ENCODE measurements around the gene ZNF423. TPM values are rescaled to one million over a fixed set of nuclear protein-coding genes. Genes with fewer than 3 reads are reported as not detected.

The ZNF423 gene
- total RNA-seq, 3 donors from 2014 or later (not counting 1 experiment from before 2014, with no cell fraction given): not detected

DNA sequence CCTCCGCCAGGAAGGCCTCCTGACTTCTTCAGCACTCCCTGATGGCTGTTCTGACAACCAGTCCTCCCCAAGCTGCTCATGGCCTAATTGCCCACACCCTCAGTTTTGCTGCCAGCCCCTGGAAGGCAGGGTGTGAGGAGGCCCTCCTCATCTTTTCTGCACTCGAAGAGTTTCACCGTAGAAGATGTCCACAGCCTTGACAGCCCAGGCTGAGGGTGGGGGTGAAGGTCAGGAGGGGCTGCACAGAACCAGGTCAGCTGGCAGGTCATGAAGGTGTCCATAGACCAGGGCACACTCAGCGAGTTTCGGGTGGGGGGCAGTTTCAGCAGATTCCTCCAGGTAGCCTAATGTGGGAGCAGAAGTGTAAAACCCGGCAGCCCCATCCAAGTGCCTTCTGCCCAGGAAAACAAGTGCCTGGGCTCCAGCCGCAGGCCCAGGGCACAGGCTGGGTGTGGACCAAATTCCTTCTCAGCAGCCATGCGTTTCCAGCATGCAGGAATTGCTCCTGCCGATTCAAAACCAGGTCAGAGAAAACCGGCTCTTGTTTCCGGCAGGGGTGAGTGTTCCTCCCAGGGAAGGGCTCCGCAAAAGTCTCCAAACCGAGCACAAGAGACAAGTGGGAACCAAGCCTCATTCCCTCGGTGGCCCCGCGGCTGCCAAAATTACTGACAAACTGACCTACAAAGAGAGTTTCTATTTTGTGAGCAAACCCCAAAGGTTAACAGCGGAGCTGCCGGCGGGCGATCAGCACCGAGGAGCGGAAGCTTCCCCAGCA is 253.5 kb downstream of the ZNF423 start:
- H3K27ac Mint-ChIP-seq: no peak overlapping the region
- WGBS (ENCODE audit: insufficient coverage): 95% methylated on average over 22 of the region's 22 CpGs
- H3K9me3 Mint-ChIP-seq: no peaks in the 10 kb centered on the region
- H3K27me3 ChIP-seq (ENCODE audit: control insufficient read depth, insufficient read depth, low read length): no peaks in the 10 kb centered on the region
- H3K4me3 Mint-ChIP-seq: no peak overlapping the region
- DNase-seq (no peak), ATAC-seq (no peak)
- no peak overlapping the region for H3K4me3 ChIP-seq (ENCODE audit: low read length)
- H3K4me1 Mint-ChIP-seq: no peaks in the 10 kb centered on the region
- no peaks in the 10 kb centered on the region for H3K4me1 ChIP-seq (ENCODE audit: control insufficient read depth, insufficient read depth, low read length)
- intact Hi-C loops (cut with micrococcal nuclease): no loop called here
- no peak overlapping the region for H3K27ac ChIP-seq (ENCODE audit: low read length)
- H3K36me3 Mint-ChIP-seq: no peaks in the 10 kb centered on the region
- H3K36me3 ChIP-seq (ENCODE audit: control insufficient read depth, insufficient read depth, low read length): no peaks in the 10 kb centered on the region
- H3K27me3 Mint-ChIP-seq (ENCODE audit: low read depth in 2 of 2): peaks cover 6 to 8% of the 10 kb centered on the region in 2 donors
- H3K9me3 ChIP-seq (ENCODE audit: control insufficient read depth, insufficient read depth, low read length): no peaks in the 10 kb centered on the region
- TF ChIP-seq, protein P1, sequence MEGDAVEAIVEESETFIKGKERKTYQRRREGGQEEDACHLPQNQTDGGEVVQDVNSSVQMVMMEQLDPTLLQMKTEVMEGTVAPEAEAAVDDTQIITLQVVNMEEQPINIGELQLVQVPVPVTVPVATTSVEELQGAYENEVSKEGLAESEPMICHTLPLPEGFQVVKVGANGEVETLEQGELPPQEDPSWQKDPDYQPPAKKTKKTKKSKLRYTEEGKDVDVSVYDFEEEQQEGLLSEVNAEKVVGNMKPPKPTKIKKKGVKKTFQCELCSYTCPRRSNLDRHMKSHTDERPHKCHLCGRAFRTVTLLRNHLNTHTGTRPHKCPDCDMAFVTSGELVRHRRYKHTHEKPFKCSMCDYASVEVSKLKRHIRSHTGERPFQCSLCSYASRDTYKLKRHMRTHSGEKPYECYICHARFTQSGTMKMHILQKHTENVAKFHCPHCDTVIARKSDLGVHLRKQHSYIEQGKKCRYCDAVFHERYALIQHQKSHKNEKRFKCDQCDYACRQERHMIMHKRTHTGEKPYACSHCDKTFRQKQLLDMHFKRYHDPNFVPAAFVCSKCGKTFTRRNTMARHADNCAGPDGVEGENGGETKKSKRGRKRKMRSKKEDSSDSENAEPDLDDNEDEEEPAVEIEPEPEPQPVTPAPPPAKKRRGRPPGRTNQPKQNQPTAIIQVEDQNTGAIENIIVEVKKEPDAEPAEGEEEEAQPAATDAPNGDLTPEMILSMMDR (IDR thresholded peaks at IDR 0.05): no peak

DNA sequence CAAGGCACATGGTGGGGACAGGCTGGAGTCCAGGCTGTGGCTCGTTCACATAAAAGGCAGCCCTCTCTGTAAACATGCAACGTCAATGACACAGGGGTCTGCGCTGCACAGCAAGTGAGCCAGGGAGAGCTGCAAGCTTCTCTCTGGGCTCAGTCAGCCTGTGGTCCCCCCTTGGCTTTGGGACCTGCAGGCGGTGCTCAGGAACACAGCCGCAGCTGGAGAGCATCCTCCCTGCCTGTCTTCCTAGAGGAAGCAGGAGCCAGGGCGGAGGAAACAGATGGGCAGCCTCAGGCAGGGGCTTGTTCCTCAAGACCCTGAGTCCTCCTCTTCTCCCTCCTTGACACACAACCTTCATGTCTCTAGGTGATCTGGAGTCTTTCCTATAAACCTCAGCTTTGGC is 254.3 kb downstream of the ZNF423 start:
- Mint-ChIP-seq H3K4me1 (no peaks in the 10 kb centered on the region), H3K9me3 (no peaks in the 10 kb centered on the region), H3K4me3 (no peak overlapping the region), H3K27ac (no peak overlapping the region), H3K36me3 (no peaks in the 10 kb centered on the region), H3K27me3 (ENCODE audit: low read depth in 2 of 2) (peaks cover 6 to 8% of the 10 kb centered on the region in 2 donors)
- DNase-seq (no peak), ATAC-seq (no peak)
- H3K36me3 ChIP-seq (ENCODE audit: control insufficient read depth, insufficient read depth, low read length): no peaks in the 10 kb centered on the region
- TF ChIP-seq, protein P1 (IDR thresholded peaks at IDR 0.05): no peak
- 47% methylated on average over 6 of the region's 6 CpGs for WGBS (ENCODE audit: insufficient coverage)
- intact Hi-C loops (cut with micrococcal nuclease): no loop called here
- H3K27me3 ChIP-seq (ENCODE audit: control insufficient read depth, insufficient read depth, low read length): no peaks in the 10 kb centered on the region
- H3K4me1 ChIP-seq (ENCODE audit: control insufficient read depth, insufficient read depth, low read length): no peaks in the 10 kb centered on the region
- no peak overlapping the region for H3K27ac ChIP-seq (ENCODE audit: low read length)
- H3K4me3 ChIP-seq (ENCODE audit: low read length): no peak overlapping the region
- H3K9me3 ChIP-seq (ENCODE audit: control insufficient read depth, insufficient read depth, low read length): no peaks in the 10 kb centered on the region

DNA sequence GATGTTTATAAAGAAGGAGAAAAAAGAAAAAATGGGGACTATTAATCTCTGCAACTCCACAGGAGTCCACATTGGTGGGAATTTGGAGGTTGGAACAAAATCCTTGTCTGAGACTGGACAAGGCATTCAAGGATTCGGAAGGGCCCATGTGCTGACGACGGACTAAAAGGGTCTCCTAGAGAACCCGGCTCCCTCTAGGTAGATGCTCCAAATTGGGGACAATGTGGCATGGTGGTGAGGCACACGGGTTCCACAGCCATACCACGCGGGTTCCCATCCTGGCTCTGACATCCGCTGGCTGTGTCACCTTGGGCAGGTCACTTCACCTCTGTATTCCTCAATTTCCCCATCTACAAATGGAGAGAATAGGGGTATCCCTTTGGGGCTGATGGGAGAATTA is 254.9 kb downstream of the ZNF423 start:
- H3K27ac ChIP-seq (ENCODE audit: low read length): no peak overlapping the region
- H3K27me3 ChIP-seq (ENCODE audit: control insufficient read depth, insufficient read depth, low read length): no peaks in the 10 kb centered on the region
- Mint-ChIP-seq H3K4me3 (no peak overlapping the region), H3K27me3 (ENCODE audit: low read depth in 2 of 2) (peaks cover 5 to 7% of the 10 kb centered on the region in 2 donors), H3K9me3 (no peaks in the 10 kb centered on the region), H3K36me3 (no peaks in the 10 kb centered on the region), H3K27ac (no peak overlapping the region), H3K4me1 (no peaks in the 10 kb centered on the region)
- ATAC-seq: no peak
- no peaks in the 10 kb centered on the region for H3K9me3 ChIP-seq (ENCODE audit: control insufficient read depth, insufficient read depth, low read length)
- DNase-seq: no peak
- H3K4me1 ChIP-seq (ENCODE audit: control insufficient read depth, insufficient read depth, low read length): no peaks in the 10 kb centered on the region
- WGBS (ENCODE audit: insufficient coverage): 81% methylated on average over 5 of the region's 8 CpGs
- TF ChIP-seq, protein P1 (IDR thresholded peaks at IDR 0.05): no peak
- intact Hi-C loops (cut with micrococcal nuclease): no loop called here
- H3K36me3 ChIP-seq (ENCODE audit: control insufficient read depth, insufficient read depth, low read length): no peaks in the 10 kb centered on the region
- H3K4me3 ChIP-seq (ENCODE audit: low read length): no peak overlapping the region

DNA sequence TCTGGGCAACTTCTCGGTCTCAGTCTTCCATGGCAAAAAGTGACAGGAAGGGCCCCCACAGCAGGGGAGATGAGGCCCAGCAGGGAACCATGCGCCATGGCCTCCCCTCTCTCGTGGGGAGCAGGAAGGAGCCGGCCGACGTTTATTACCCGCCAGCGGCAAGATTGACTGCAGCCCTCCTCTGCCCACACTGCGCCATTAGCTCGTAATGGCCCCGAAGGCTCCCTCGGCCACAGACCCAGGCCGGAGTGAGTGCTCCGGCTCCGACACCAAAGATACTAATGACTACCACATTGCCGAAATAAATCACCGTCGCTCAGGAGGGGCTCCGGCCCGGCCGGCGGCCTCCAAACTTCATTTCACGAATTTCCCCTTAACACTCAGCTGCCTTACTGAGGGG is 255.4 kb downstream of the ZNF423 start:
- Histone ChIP-seq H3K4me1 (ENCODE audit: control insufficient read depth, insufficient read depth, low read length) (no peaks in the 10 kb centered on the region), H3K36me3 (ENCODE audit: control insufficient read depth, insufficient read depth, low read length) (no peaks in the 10 kb centered on the region), H3K9me3 (ENCODE audit: control insufficient read depth, insufficient read depth, low read length) (no peaks in the 10 kb centered on the region), H3K27ac (ENCODE audit: low read length) (no peak overlapping the region), H3K27me3 (ENCODE audit: control insufficient read depth, insufficient read depth, low read length) (no peaks in the 10 kb centered on the region), H3K4me3 (ENCODE audit: low read length) (no peak overlapping the region)
- ATAC-seq (no peak), DNase-seq (no peak)
- TF ChIP-seq, protein P1 (IDR thresholded peaks at IDR 0.05): no peak
- no peaks in the 10 kb centered on the region for H3K36me3 Mint-ChIP-seq
- H3K4me1 Mint-ChIP-seq: no peaks in the 10 kb centered on the region
- peaks cover 3 to 6% of the 10 kb centered on the region in 2 donors for H3K27me3 Mint-ChIP-seq (ENCODE audit: low read depth in 2 of 2)
- 92% methylated on average over 22 of the region's 23 CpGs for WGBS (ENCODE audit: insufficient coverage)
- no peaks in the 10 kb centered on the region for H3K9me3 Mint-ChIP-seq
- intact Hi-C loops (cut with micrococcal nuclease): no loop called here
- no peak overlapping the region for H3K27ac Mint-ChIP-seq
- H3K4me3 Mint-ChIP-seq: no peak overlapping the region
